Spleen (tissue), 11 donors: ENCODE measurements around the gene ARHGEF25. TPM values are rescaled to one million over a fixed set of nuclear protein-coding genes. Genes with fewer than 3 reads are reported as not detected.
"Not testable (repeated sequence)": the region's sequence is repeated elsewhere in the genome, so short reads cannot be mapped to it uniquely, and the experiment has no call there.

Experiments used
- DNase-seq: peaks from one replicate; pipeline ENCODE4 v3.0.0-alpha.2; 2020
- H3K27ac ChIP-seq, 8 donors: fragments of 200-600 bp; sonication (generic) in 7 of 8; 1 replicate in 4 of 8; 2 replicates in 4 of 8; pipeline versions ENCODE4 v1.5.0 to v1.8.0; 2016 to 2021; ENCODE audit warnings: inconsistent platforms in 4 of 8, mild to moderate bottlenecking in 4 of 8, moderate library complexity in 1 of 8
- H3K27me3 ChIP-seq, 7 donors: fragments of 200-600 bp; sonication (generic) in 6 of 7; replicated peaks in 1 of 7; 1 replicate in 4 of 7; 2 replicates in 3 of 7; pipeline versions ENCODE4 v1.5.0 to v1.8.0; 2016 to 2021; ENCODE audit warnings: inconsistent platforms in 3 of 7, mild to moderate bottlenecking in 1 of 7
- H3K36me3 ChIP-seq, 6 donors: fragments of 200-600 bp; sonication (generic) in 5 of 6; 1 replicate in 4 of 6; 2 replicates in 2 of 6; pipeline versions ENCODE4 v1.5.0 to v1.8.0; 2016 to 2021; ENCODE audit warnings: inconsistent platforms in 2 of 6
- H3K4me1 ChIP-seq, 6 donors: fragments of 200-600 bp; sonication (generic) in 5 of 6; 1 replicate in 3 of 6; 2 replicates in 3 of 6; pipeline versions ENCODE4 v1.5.0 to v1.8.0; 2016 to 2021; ENCODE audit warnings: inconsistent platforms in 3 of 6
- H3K4me3 ChIP-seq, 8 donors: fragments of 200-600 bp; sonication (generic) in 7 of 8; 1 replicate in 4 of 8; 2 replicates in 4 of 8; pipeline versions ENCODE4 v1.5.0 to v1.8.0; 2016 to 2021; ENCODE audit warnings: inconsistent platforms in 4 of 8, mild to moderate bottlenecking in 4 of 8, moderate library complexity in 2 of 8
- H3K9me3 ChIP-seq, 8 donors: fragments of 200-600 bp; sonication (generic) in 7 of 8; 1 replicate in 4 of 8; 2 replicates in 4 of 8; pipeline versions ENCODE4 v1.5.0 to v1.8.0; 2016 to 2021; ENCODE audit warnings: inconsistent platforms in 4 of 8
- POLR2A ChIP-seq, 3 donors: fragments of 450-650 bp; IDR thresholded peaks; one replicate each; pipeline ENCODE4 v1.5.1; 2017; ENCODE audit warnings: antibody characterized with exemption in 3 of 3, mild to moderate bottlenecking in 1 of 3
- POLR2AphosphoS5 ChIP-seq, 3 donors: sonication (generic); formaldehyde crosslinking; IDR thresholded peaks; one replicate each; pipeline ENCODE4 v1.5.1; 2017; ENCODE audit warnings: antibody characterized with exemption in 3 of 3
- WGBS, 5 donors: extraction: QIAGEN DNeasy Blood & Tissue Kit in 3 of 5; methylation state at CpG; one replicate each; pipeline versions ENCODE4 v1.1.5 to v1.1.7; 2013 to 2018; 5-methylcytosine and 5-hydroxymethylcytosine counted together
- intact Hi-C: fragments of 100-400 bp; cut with DNase I; formaldehyde crosslinking; loops from one replicate; pipeline ENCODE4 v1.15.0; 2023; ENCODE audit warnings: low total_unique reads
- polyA plus RNA-seq, 3 donors: library from polyadenylated mRNA; stranded (reverse); fragments of 200-250 nt; gene quantifications; one replicate each; pipeline ENCODE4 v1.2.1, GENCODE V29; 2013
- total RNA-seq, 7 donors: library from RNA; depleted of rRNA in 3 of 7; stranded (reverse); fragments of >200 nt in 3 of 7; fragmentation: NEBNext Ultra II Directional in 4 of 7; extraction: Animal tissue kit (Norgen Biotek cat#: 25700) in 4 of 7; gene quantifications; one replicate each; pipeline versions ENCODE4 v1.1.0 to v1.2.1, GENCODE V29; 2016 to 2021
- TF ChIP-seq, protein P1 (sequence below), 11 experiments: fragments of 200-600 bp in 7 of 11; fragments of 450-650 bp in 4 of 11; sonication (generic) in 4 of 11; IDR thresholded peaks in 8 of 11; conservative IDR thresholded peaks in 3 of 11; 1 replicate in 7 of 11; 2 replicates in 4 of 11; pipeline versions ENCODE4 v1.4.0 to v1.8.0; 2016 to 2021; ENCODE audit warnings: antibody characterized with exemption in 11 of 11, inconsistent platforms in 4 of 11, mild to moderate bottlenecking in 1 of 11
- donor health status: healthy with polysubstance abuse.
- donor health status: DM: no; HTN: no; CAD: no; lungs with moderate emphysema.
- donor health status: DM: no; HTN: no; CAD: no.
- donor health status: Bipolar disorder and iron deficiency.
- donor health status: healthy.
- donor health status: DM: no; HTN: no; CAD: no.
- donor health status: DM: yes; HTN: yes; CAD: no.

The ARHGEF25 gene
- total and polyA plus RNA-seq, 10 donors, result 9.3 to 26.6 (median 15.3) TPM

DNA sequence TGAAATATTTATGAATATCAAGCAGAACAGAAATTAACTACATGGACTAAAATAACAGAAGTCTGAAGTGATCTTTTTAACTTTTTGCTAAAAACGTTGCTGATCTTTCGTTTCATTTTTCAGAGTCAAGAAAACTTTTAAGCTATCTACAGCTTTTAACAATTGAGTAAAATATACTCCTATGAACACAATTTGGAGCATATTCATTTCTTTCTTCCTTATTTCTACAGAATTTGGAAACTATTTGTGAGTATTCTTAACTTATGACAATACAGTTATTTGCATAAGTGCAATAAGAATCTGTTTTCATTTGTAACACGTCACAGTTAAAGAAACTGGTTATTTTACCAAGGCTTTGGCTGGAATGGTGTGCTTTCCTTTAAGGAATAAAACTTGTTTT is 42.8 kb downstream of the ARHGEF25 start:
- H3K4me1 ChIP-seq, result no peaks in the 10 kb centered on the region
- DNase-seq, result no peak
- WGBS, 5 donors, result 65 to 73% (median 70%) methylated on average over 3 of the region's 3 CpGs
- H3K36me3 ChIP-seq, result no peaks in the 10 kb centered on the region
- H3K9me3 ChIP-seq, result peaks cover 0 to 19% (median 12%) of the 10 kb centered on the region in 8 donors
- no peak overlapping the region for H3K27ac ChIP-seq
- peaks cover 0 to 9% (median 0%) of the 10 kb centered on the region in 7 donors for H3K27me3 ChIP-seq
- H3K4me3 ChIP-seq, result no peak overlapping the region
- TF ChIP-seq POLR2AphosphoS5 (IDR thresholded peaks at IDR 0.05) (no peak), POLR2A (IDR thresholded peaks at IDR 0.05) (no peak)
- TF ChIP-seq, protein P1, sequence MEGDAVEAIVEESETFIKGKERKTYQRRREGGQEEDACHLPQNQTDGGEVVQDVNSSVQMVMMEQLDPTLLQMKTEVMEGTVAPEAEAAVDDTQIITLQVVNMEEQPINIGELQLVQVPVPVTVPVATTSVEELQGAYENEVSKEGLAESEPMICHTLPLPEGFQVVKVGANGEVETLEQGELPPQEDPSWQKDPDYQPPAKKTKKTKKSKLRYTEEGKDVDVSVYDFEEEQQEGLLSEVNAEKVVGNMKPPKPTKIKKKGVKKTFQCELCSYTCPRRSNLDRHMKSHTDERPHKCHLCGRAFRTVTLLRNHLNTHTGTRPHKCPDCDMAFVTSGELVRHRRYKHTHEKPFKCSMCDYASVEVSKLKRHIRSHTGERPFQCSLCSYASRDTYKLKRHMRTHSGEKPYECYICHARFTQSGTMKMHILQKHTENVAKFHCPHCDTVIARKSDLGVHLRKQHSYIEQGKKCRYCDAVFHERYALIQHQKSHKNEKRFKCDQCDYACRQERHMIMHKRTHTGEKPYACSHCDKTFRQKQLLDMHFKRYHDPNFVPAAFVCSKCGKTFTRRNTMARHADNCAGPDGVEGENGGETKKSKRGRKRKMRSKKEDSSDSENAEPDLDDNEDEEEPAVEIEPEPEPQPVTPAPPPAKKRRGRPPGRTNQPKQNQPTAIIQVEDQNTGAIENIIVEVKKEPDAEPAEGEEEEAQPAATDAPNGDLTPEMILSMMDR (IDR thresholded peaks at IDR 0.05 in 8 of 11, conservative IDR thresholded peaks at IDR 0.05 in 3 of 11), result no peak
- intact Hi-C loops, result no loop called here

DNA sequence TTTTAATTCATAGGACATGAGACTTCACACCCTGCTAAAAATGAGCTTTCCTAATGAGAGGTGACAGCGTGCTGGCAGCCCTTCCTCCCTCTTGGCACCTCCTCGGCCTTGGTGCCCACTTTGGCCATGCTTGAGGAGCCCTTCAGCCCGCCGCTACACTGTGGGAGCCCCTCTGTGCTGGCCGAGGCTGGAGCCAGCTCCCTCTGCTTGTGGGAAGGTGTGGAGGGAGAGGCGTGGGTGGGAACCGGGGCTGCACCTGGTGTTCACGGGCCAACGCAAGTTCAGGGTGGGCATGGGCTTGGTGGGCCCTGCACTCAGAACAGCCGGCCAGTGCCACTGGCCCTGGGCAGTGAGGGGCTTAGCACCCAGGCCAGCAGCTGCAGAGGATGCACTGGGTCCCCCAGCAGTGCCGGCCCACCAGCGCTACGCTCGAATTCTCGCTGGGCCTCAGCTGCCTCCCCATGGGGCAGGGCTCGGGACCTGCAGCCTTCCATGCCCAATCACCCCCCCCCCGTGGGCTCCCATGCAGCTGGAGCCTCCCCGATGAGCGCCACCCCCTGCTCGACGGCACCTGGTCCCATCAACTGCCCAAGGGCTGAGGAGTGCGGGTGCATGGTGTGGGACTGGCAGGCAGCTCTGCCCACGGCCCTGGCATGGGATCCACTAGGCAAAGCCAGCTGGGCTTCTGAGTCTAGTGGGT is 44.5 kb downstream of the ARHGEF25 start:
- TF ChIP-seq POLR2A (IDR thresholded peaks at IDR 0.05), result no peak
- TF ChIP-seq, protein P1 (IDR thresholded peaks at IDR 0.05 in 8 of 11, conservative IDR thresholded peaks at IDR 0.05 in 3 of 11), result no peak
- no peak for TF ChIP-seq POLR2AphosphoS5 (IDR thresholded peaks at IDR 0.05)
- H3K27ac ChIP-seq, result no peak overlapping the region
- no peaks in the 10 kb centered on the region for H3K4me1 ChIP-seq
- DNase-seq, result no peak
- intact Hi-C loops, result no loop called here
- H3K36me3 ChIP-seq, result no peaks in the 10 kb centered on the region
- H3K9me3 ChIP-seq, result peaks cover 0 to 19% (median 12%) of the 10 kb centered on the region in 8 donors
- H3K27me3 ChIP-seq, result peaks cover 0 to 9% (median 0%) of the 10 kb centered on the region in 7 donors
- 80 to 86% (median 81%) methylated on average over 16 to 23 of the region's 23 CpGs for WGBS, 5 donors
- H3K4me3 ChIP-seq, result no peak overlapping the region

DNA sequence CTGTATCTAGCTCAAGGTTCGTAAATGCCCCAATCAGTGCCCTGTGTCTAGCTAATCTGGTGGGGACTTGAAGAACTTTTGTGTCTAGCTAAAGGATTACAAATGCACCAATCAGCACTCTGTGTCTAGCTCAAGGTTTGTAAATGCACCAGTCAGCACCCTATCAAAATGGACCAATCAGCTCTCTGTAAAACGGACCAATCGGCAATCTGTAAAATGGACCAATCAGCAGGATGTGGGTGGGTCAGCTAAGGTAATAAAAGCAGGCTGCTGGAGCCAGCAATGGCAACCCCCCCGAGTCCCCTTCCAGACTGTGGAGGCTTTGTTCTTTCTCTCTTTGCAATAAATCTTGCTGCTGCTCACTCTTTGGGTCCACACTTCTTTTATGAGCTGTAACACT is 45.2 kb downstream of the ARHGEF25 start:
- DNase-seq, H3K4me1 ChIP-seq, H3K36me3 ChIP-seq, H3K27me3 ChIP-seq, intact Hi-C loops, H3K4me3 ChIP-seq, H3K27ac ChIP-seq: not testable (repeated sequence)
- peaks cover 0 to 23% (median 16%) of the 10 kb centered on the region in 8 donors for H3K9me3 ChIP-seq
- WGBS, 5 donors, result 69 to 91% (median 83%) methylated on average over 4 of the region's 4 CpGs

DNA sequence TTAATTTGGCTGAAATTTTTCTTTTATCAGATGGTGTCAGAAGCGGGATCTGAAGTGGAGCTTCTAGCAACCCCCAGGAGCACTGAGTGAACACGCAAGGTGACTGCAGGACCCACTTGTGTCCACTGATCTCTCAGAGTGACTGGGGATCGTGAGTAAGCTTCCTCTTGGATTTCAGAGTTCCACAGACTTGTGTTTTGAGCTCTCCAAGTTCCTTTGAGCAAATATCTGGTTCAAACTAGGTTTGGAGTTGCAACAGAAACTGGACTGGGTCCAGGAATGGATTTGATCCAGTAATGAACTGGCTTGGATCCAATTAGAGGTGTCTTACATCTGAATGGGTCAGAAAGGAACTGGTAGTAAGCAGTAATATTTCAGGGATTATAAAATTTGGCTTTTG is 46.5 kb downstream of the ARHGEF25 start:
- H3K36me3 ChIP-seq, result no peaks in the 10 kb centered on the region
- intact Hi-C loops, result no loop called here
- DNase-seq, result no peak
- H3K27me3 ChIP-seq, result peaks cover 0 to 9% (median 0%) of the 10 kb centered on the region in 7 donors
- no peaks in the 10 kb centered on the region for H3K4me1 ChIP-seq
- WGBS, 5 donors, result 60 to 72% (median 65%) methylated on average over 3 of the region's 3 CpGs
- TF ChIP-seq POLR2AphosphoS5 (IDR thresholded peaks at IDR 0.05) (no peak), POLR2A (IDR thresholded peaks at IDR 0.05) (no peak)
- TF ChIP-seq, protein P1 (IDR thresholded peaks at IDR 0.05 in 8 of 11, conservative IDR thresholded peaks at IDR 0.05 in 3 of 11), result no peak
- H3K27ac ChIP-seq, result no peak overlapping the region
- peaks cover 0 to 27% (median 17%) of the 10 kb centered on the region in 8 donors for H3K9me3 ChIP-seq
- H3K4me3 ChIP-seq, result no peak overlapping the region
